GM23338 (cell line): ENCODE measurements around the gene CPXM2. TPM values are rescaled to one million over a fixed set of nuclear protein-coding genes. Genes with fewer than 3 reads are reported as not detected.

ENCODE experiments used
- ATAC-seq: fragments of 200-7000 bp; cut with Tn5 transposase; 3 replicates; pipeline ENCODE4 v1.9.1; 2020
- DNase-seq: peaks from one replicate; pipeline ENCODE4 v3.0.0-alpha.2; 2015; ENCODE audit warnings: low spot score
- H2AFZ ChIP-seq: fragments of 200-600 bp; sonication (generic); 2 replicates; pipeline ENCODE4 v1.8.0; 2016; ENCODE audit warnings: antibody characterized with exemption, mild to moderate bottlenecking, moderate library complexity
- H3F3A ChIP-seq: fragments of 200-600 bp; sonication (generic); replicated peaks from 2 replicates; pipeline ENCODE4 v1.8.0; 2017; ENCODE audit warnings: antibody characterized with exemption, mixed run types, low read depth
- H3K27ac ChIP-seq: fragments of 200-600 bp; sonication (generic); 2 replicates; pipeline ENCODE4 v1.6.1; 2016; ENCODE audit warnings: low read depth
- H3K27me3 ChIP-seq: fragments of 200-600 bp; sonication (generic); 2 replicates; pipeline ENCODE4 v1.8.0; 2016; ENCODE audit warnings: mild to moderate bottlenecking, mixed run types, moderate library complexity; ENCODE audit not compliant: insufficient read depth
- H3K36me3 ChIP-seq: fragments of 200-600 bp; sonication (generic); 2 replicates; pipeline ENCODE4 v1.8.0; 2016; ENCODE audit warnings: mild to moderate bottlenecking; ENCODE audit not compliant: insufficient read depth
- H3K4me1 ChIP-seq: fragments of 200-600 bp; sonication (generic); 2 replicates; pipeline ENCODE4 v1.8.0; 2016; ENCODE audit warnings: mild to moderate bottlenecking, moderate library complexity; ENCODE audit not compliant: insufficient read depth
- H3K4me2 ChIP-seq: fragments of 200-600 bp; sonication (generic); 2 replicates; pipeline ENCODE4 v1.7.1; 2017; ENCODE audit warnings: mixed run types
- H3K4me3 ChIP-seq: fragments of 200-600 bp; sonication (generic); 2 replicates; pipeline ENCODE4 v1.6.1; 2016; ENCODE audit warnings: mixed run types
- H3K79me2 ChIP-seq: fragments of 200-600 bp; sonication (generic); replicated peaks from 2 replicates; pipeline ENCODE4 v1.8.0; 2017; ENCODE audit warnings: mild to moderate bottlenecking; ENCODE audit not compliant: insufficient read depth
- H3K9me2 ChIP-seq: fragments of 200-600 bp; sonication (generic); 2 replicates; pipeline ENCODE4 v1.8.0; 2017; ENCODE audit not compliant: insufficient read depth
- H4K20me1 ChIP-seq: fragments of 200-600 bp; sonication (generic); replicated peaks from 2 replicates; pipeline ENCODE4 v1.8.0; 2017; ENCODE audit warnings: mild to moderate bottlenecking; ENCODE audit not compliant: insufficient read depth
- H3K27ac Mint-ChIP-seq: 2 replicates; pipeline ENCODE4 v1.8.0; 2020; ENCODE audit warnings: inconsistent platforms, mild to moderate bottlenecking, moderate library complexity, mixed read lengths
- H3K27me3 Mint-ChIP-seq: 3 replicates; pipeline ENCODE4 v1.8.0; 2022; ENCODE audit warnings: low read depth, mild to moderate bottlenecking, moderate library complexity, mixed read lengths, inconsistent platforms; ENCODE audit not compliant: insufficient read depth, poor library complexity
- H3K36me3 Mint-ChIP-seq: 3 replicates; pipeline ENCODE4 v1.8.0; 2021; ENCODE audit warnings: low read depth, mild to moderate bottlenecking, inconsistent platforms, moderate library complexity, mixed read lengths
- H3K4me1 Mint-ChIP-seq: 3 replicates; pipeline ENCODE4 v1.8.0; 2020; ENCODE audit warnings: mild to moderate bottlenecking, inconsistent platforms, mixed read lengths
- H3K4me3 Mint-ChIP-seq: 3 replicates; pipeline ENCODE4 v1.8.0; 2021; ENCODE audit warnings: moderate library complexity, mild to moderate bottlenecking, inconsistent platforms, mixed read lengths
- H3K9me3 Mint-ChIP-seq: 3 replicates; pipeline ENCODE4 v1.8.0; 2020; ENCODE audit warnings: moderate library complexity, mild to moderate bottlenecking, inconsistent platforms, mixed read lengths
- CREB1 ChIP-seq: fragments of 250-450 bp; sonication (Bioruptor Pico); IDR thresholded peaks from 2 replicates; pipeline ENCODE4 v1.5.0; 2020; ENCODE audit warnings: low read depth, mild to moderate bottlenecking, moderate library complexity
- CTCF ChIP-seq, 2 experiments: fragments of 200-600 bp in 1 of 2; sonication (generic) in 1 of 2; conservative IDR thresholded peaks; 2 replicates each; pipeline versions ENCODE4 v1.5.1 to v1.6.1; 2016 to 2017; ENCODE audit warnings: antibody characterized with exemption in 2 of 2, low read depth in 2 of 2, mild to moderate bottlenecking in 2 of 2, moderate library complexity in 1 of 2
- EZH2phosphoT487 ChIP-seq: fragments of 200-600 bp; sonication (generic); IDR thresholded peaks from one replicate; pipeline ENCODE4 v1.8.1; 2018; ENCODE audit warnings: antibody characterized with exemption; ENCODE audit not compliant: unreplicated experiment
- NANOG ChIP-seq: IDR thresholded peaks from 2 replicates; pipeline ENCODE4 v1.6.1; 2016; ENCODE audit warnings: antibody characterized with exemption, borderline replicate concordance
- POLR2AphosphoS5 ChIP-seq: IDR thresholded peaks from 2 replicates; pipeline ENCODE4 v1.6.1; 2016; ENCODE audit warnings: antibody characterized with exemption, low read depth
- STAT1 ChIP-seq: IDR thresholded peaks from one replicate; pipeline ENCODE4 v1.6.1; 2016; ENCODE audit warnings: antibody characterized with exemption; ENCODE audit not compliant: unreplicated experiment
- ZNF114 ChIP-seq: fragments of 250-450 bp; sonication (Bioruptor Pico); IDR thresholded peaks from 2 replicates; pipeline ENCODE4 v1.5.0; 2020; ENCODE audit warnings: mild to moderate bottlenecking, moderate library complexity
- ZNF462 ChIP-seq: fragments of 250-450 bp; sonication (Bioruptor Pico); IDR thresholded peaks from 2 replicates; pipeline ENCODE4 v1.5.0; 2020; ENCODE audit warnings: mild to moderate bottlenecking, moderate library complexity
- polyA plus RNA-seq: library from polyadenylated mRNA; unstranded; fragments of >200 nt; fragmentation: Nextera tagmentation; extraction: Ambion mirVana; gene quantifications from 2 replicates; pipeline ENCODE4 v1.2.1, GENCODE V29; 2016
- total RNA-seq: library from RNA; depleted of rRNA; stranded (reverse); fragments of >200 nt; shearing (Covaris generic); gene quantifications from 2 replicates; pipeline ENCODE4 v1.2.3, GENCODE V29; 2014

Gene CPXM2
- total and polyA plus RNA-seq, 2 experiments from 2014 or later: 1.6 to 8.1 TPM

GRCh38 chr10:123757853-123758252, 133.8 kb downstream of the CPXM2 start (continued):
- no peak for TF ChIP-seq ZNF462 (CRISPR knock-in tag)

GRCh38 chr10:123755061-123755460, 136.5 kb downstream of the CPXM2 start:
- peaks cover 34% of the 10 kb centered on the region for H3K4me1 Mint-ChIP-seq
- H3F3A ChIP-seq: 0 out of 2 replicates have a peak, but pooled peaks cover 3% of the 10 kb centered on the region
- H3K4me1 ChIP-seq: peaks cover 30% of the 10 kb centered on the region
- no peak overlapping the region; the same call in 2 of the 3 replicates for H3K4me3 Mint-ChIP-seq
- H3K9me3 Mint-ChIP-seq: peaks cover 18% of the 10 kb centered on the region
- no peak overlapping the region for H3K27ac Mint-ChIP-seq
- peak; percentile 37 for DNase-seq
- peaks cover 4% of the 10 kb centered on the region; the same call in 1 of the 2 replicates for H3K9me2 ChIP-seq
- H3K27me3 Mint-ChIP-seq: no peaks in the 10 kb centered on the region
- peak overlapping the region; percentile 66 for H3K4me2 ChIP-seq
- H3K36me3 Mint-ChIP-seq: peaks cover 22% of the 10 kb centered on the region
- peak; percentile 76 for ATAC-seq
- no peaks in the 10 kb centered on the region for H3K79me2 ChIP-seq
- no peaks in the 10 kb centered on the region for H3K27me3 ChIP-seq
- H3K27ac ChIP-seq: no peak overlapping the region
- H2AFZ ChIP-seq: no peak overlapping the region
- TF ChIP-seq STAT1: no peak
- TF ChIP-seq NANOG: no peak
- TF ChIP-seq ZNF462 (CRISPR knock-in tag): no peak
- TF ChIP-seq CTCF (conservative IDR thresholded peaks at IDR 0.05; ENCODE audit: low read depth in 2 of 2): no peak
- TF ChIP-seq CREB1 (CRISPR knock-in tag): no peak
- TF ChIP-seq EZH2phosphoT487: no peak
- TF ChIP-seq POLR2AphosphoS5: no peak
- TF ChIP-seq ZNF114: no peak
- 0 out of 2 replicates have a peak overlapping the region, but pooled peaks have one; percentile 20 for H3K4me3 ChIP-seq
- no peaks in the 10 kb centered on the region for H3K36me3 ChIP-seq
- no peaks in the 10 kb centered on the region for H4K20me1 ChIP-seq
